Measurements from ENCODE around the gene ITPRID1.
"Not testable (repeated sequence)": the region's sequence is repeated elsewhere in the genome, so short reads cannot be mapped to it uniquely, and the experiment has no call there.

Gene ITPRID1

DNA sequence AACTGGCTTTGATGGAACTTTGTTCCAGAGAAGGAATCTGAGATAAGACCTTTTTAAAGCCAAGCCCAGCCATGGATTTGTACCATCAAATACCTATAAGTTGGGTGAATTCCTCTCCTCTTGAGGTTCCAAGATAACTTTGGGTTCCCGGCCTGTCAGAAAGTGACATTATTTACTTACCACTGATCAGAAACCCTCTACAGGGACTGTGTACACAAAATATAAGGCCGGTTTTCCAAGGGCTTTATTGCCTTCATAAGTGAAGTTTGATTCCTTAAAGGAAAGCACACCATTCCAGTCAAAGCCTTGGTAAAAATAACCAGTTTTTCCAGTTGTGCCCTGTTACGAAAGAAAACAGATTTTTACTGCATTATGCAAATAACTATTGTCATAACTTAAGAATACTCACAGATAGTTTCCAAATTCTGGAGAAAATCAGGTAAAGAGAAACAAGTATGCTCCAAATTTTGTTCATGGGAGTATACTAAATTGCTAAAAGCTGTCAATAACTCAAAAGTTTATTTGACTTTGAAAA, 26.8 kb downstream of the ITPRID1 start:
- H3K4me3 ChIP-seq; H3K27me3 ChIP-seq (ENCODE audit: low read depth); H3K9me3 ChIP-seq; H3K4me1 ChIP-seq; H3K36me3 ChIP-seq (replicated peaks); DNase-seq (ENCODE audit: low spot score in 2 of 2); in situ Hi-C loops (cut with MboI; ENCODE audit: low sequenced_read_pairs): not testable (repeated sequence)

DNA sequence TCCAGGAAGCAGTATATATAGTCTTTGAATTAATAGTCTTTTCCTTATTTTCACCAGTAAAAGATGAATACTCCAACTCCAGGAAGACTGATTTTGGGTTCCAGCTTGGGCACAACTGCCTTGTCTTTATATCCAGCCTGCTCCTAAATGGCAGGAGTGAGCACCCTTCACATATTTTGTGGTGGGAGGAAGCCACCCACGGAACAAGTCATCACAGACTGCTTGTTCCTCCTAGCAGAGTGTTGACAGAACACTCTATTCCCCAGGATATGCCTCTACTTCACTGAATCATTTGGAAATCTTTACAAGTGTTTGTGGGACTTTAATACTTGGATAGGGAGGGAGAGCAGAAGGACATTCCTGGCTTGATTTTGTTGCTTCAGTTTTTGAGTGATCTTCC, 31.7 kb downstream of the ITPRID1 start:
- no peaks in the 10 kb centered on the region for H3K27me3 ChIP-seq (ENCODE audit: low read depth)
- no peaks in the 10 kb centered on the region for H3K4me1 ChIP-seq
- DNase-seq (ENCODE audit: low spot score in 2 of 2): no peak
- in situ Hi-C loops (cut with MboI; ENCODE audit: low sequenced_read_pairs): no loop called here
- no peaks in the 10 kb centered on the region for H3K9me3 ChIP-seq
- no peak overlapping the region for H3K4me3 ChIP-seq
- no peaks in the 10 kb centered on the region for H3K36me3 ChIP-seq (replicated peaks)

DNA sequence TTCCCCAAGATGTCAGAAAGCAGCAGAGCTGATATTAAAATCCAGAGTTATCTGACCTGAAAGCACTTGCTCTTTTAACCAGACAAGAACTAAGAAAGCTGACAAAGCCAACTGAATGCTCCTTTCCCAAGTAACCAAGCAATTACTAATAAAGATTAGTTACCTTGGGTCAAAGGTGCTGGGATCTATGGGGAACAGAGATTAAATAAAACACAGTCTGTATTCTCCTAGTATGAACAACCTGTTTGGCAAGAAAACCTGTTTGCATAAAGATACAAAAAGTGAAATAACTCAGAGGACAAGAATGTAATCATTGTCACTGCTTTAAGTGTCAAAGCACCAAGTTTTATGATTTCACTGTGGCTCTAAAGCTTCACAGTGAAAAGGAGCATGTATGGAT, 35.7 kb downstream of the ITPRID1 start:
- no peaks in the 10 kb centered on the region for H3K36me3 ChIP-seq (replicated peaks)
- no peaks in the 10 kb centered on the region for H3K9me3 ChIP-seq
- H3K27me3 ChIP-seq (ENCODE audit: low read depth): no peaks in the 10 kb centered on the region
- no peaks in the 10 kb centered on the region for H3K4me1 ChIP-seq
- H3K4me3 ChIP-seq: no peak overlapping the region
- in situ Hi-C loops (cut with MboI; ENCODE audit: low sequenced_read_pairs): no loop called here
- DNase-seq (ENCODE audit: low spot score in 2 of 2): no peak

DNA sequence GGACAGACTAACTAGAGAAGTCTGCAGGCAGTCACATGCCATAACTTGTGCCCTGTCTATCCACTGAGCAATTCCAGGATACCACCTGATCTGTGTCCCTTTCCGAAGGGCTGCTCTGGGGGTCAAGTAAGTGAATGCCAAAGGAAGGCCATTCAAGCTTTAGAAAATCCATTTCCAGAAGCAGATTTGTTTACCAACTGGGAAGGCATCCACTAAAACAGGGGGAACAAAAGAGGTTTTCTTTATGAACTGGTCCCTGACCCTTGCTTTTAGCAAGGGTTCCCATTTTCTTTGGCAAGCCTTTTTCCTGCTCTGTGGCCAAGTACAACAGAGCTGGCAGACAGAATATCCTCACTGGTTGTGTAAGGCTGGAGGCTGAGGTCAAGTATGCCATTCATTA, 36.5 kb downstream of the ITPRID1 start:
- DNase-seq (ENCODE audit: low spot score in 2 of 2): no peak
- no peak overlapping the region for H3K4me3 ChIP-seq
- in situ Hi-C loops (cut with MboI; ENCODE audit: low sequenced_read_pairs): no loop called here
- no peaks in the 10 kb centered on the region for H3K27me3 ChIP-seq (ENCODE audit: low read depth)
- no peaks in the 10 kb centered on the region for H3K4me1 ChIP-seq
- no peaks in the 10 kb centered on the region for H3K36me3 ChIP-seq (replicated peaks)
- no peaks in the 10 kb centered on the region for H3K9me3 ChIP-seq

DNA sequence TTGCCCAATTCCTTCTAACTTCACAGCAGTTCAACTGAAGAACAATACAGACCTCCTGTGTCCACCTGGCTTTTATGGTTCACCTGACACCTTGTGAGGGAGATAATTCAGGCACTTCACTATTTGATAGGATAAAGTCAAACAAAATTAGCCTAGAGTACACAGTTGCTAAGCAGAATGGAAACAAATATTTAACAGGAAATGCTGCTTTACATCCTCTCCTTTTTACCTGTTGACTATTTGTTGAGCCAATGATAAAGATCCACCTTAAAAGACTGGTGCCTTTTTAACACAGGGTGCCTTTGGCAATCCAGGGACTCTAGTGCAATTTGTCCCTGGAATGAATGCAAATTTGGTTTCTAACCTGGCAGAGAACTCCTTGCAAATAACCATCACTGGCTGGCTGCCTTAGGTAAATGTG, 39.8 kb downstream of the ITPRID1 start:
- H3K9me3 ChIP-seq: no peaks in the 10 kb centered on the region
- in situ Hi-C loops (cut with MboI; ENCODE audit: low sequenced_read_pairs): no loop called here
- DNase-seq (ENCODE audit: low spot score in 2 of 2): no peak
- H3K4me3 ChIP-seq: no peak overlapping the region
- no peaks in the 10 kb centered on the region for H3K27me3 ChIP-seq (ENCODE audit: low read depth)
- H3K36me3 ChIP-seq (replicated peaks): no peaks in the 10 kb centered on the region
- no peaks in the 10 kb centered on the region for H3K4me1 ChIP-seq

DNA sequence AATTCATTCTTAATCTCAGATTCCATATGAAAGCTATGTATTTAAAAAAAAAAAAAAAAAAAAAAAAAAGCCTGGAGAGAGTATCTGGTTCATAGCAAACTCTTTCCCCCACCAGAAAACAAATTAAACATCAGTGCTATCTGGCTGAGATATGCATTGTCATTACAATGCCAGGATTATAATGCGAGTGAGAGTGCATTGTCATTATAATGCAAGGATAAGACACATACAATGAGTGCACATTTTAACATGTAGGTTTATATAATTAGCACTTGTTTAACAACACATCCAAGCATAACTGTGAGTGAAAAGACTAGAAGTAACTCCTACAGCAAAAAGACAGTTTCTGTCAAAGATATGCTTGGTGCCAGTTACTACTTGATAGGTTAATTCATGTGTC, 48.1 kb downstream of the ITPRID1 start:
- H3K36me3 ChIP-seq (replicated peaks): no peaks in the 10 kb centered on the region
- H3K4me1 ChIP-seq: peaks cover 19% of the 10 kb centered on the region
- in situ Hi-C loops (cut with MboI; ENCODE audit: low sequenced_read_pairs): no loop called here

DNA sequence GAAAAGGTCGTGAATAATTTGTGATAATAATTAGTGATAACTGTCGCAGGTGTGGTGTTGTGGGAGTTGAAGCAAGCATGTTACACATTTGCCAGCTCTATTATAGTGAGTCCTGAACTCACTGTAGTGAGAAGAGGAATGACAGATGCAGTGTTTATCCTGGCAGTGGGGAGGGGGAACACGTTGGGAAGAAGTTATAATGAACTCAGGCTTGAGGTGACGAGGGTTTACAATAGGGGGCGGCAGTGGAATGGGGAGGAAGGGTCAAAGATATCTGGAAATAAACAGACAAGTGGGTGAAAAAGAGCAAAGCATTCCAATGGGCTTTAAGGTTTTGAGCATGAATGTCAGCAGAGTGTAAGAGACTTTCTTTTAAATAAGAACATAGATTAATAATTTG, 49.6 kb downstream of the ITPRID1 start:
- in situ Hi-C loops (cut with MboI; ENCODE audit: low sequenced_read_pairs): no loop called here
- DNase-seq (ENCODE audit: low spot score in 2 of 2): no peak
- Histone ChIP-seq H3K4me3 (no peak overlapping the region), H3K4me1 (peaks cover 19% of the 10 kb centered on the region), H3K27me3 (ENCODE audit: low read depth) (no peaks in the 10 kb centered on the region), H3K9me3 (no peaks in the 10 kb centered on the region), H3K36me3 (replicated peaks) (no peaks in the 10 kb centered on the region)

More for the DNA sequence above, 48.1 kb downstream of the ITPRID1 start:
- peak; percentile 24 to 97 for DNase-seq (ENCODE audit: low spot score in 2 of 2)
- Histone ChIP-seq H3K27me3 (ENCODE audit: low read depth) (no peaks in the 10 kb centered on the region), H3K9me3 (no peaks in the 10 kb centered on the region), H3K4me3 (no peak overlapping the region)

DNA sequence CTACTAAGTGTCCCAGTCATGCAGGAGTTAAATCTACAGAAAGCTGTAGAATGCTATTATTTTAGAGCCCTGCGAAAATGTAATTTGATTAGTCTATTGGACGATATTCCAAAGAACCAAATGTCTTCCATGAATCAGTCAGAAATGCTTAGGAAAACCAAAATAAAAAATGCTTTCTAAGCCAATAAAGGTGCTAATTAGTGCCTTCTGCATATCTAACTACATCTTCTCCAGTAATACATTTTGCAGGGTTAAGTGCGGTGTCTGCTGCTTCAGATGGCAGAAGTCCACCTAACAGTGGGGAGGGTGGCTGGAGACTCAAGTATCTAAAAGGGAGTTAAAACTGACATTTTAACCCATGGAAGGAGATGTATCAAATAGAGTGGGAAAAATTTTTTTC, 50.1 kb downstream of the ITPRID1 start:
- H3K4me3 ChIP-seq: no peak overlapping the region
- in situ Hi-C loops (cut with MboI; ENCODE audit: low sequenced_read_pairs): no loop called here
- no peaks in the 10 kb centered on the region for H3K9me3 ChIP-seq
- H3K36me3 ChIP-seq (replicated peaks): no peaks in the 10 kb centered on the region
- H3K4me1 ChIP-seq: peaks cover 19% of the 10 kb centered on the region
- no peak for DNase-seq (ENCODE audit: low spot score in 2 of 2)
- no peaks in the 10 kb centered on the region for H3K27me3 ChIP-seq (ENCODE audit: low read depth)

DNA sequence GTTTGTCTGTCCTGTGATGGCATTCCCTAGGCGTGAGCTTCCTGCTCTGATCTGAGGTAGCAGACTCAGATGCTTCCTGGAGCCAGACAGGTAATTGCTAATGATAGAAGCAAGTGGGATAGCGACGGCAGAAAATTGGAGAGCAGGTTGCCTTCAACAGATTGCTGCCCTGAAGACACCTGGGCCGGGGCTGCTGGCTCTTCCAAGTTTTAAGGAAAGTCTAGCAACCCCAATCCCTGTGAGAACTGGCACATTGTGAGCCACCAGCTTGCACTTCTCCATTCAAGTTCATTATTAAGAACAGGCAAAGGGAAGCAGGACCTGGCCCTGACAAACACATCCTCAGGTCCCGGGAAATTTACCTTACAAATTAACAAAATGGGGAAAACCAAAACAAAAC, 50.8 kb downstream of the ITPRID1 start:
- peaks cover 19% of the 10 kb centered on the region for H3K4me1 ChIP-seq

DNA sequence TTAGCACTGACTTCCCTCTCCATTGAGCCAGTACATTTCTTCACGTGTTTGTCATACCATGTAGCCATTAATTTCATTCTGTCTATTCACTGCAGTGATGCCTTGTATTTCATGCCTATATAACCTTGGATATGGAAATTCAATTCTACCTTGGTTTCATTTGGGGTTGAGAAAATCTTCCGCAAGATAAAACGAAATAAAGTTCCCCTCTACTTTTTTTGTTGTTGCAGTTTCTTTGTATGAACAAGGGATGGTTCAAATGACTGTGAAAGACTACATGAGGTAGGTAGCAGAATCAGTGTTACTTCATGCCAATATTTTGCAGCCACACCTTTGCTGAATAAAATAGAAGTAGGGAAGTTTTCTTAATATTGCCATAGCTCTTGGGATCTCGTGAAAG, 55.6 kb downstream of the ITPRID1 start:
- Histone ChIP-seq H3K4me1 (no peaks in the 10 kb centered on the region), H3K4me3 (no peak overlapping the region), H3K27me3 (ENCODE audit: low read depth) (no peaks in the 10 kb centered on the region), H3K9me3 (no peaks in the 10 kb centered on the region), H3K36me3 (replicated peaks) (no peaks in the 10 kb centered on the region)
- in situ Hi-C loops (cut with MboI; ENCODE audit: low sequenced_read_pairs): no loop called here
- no peak for DNase-seq (ENCODE audit: low spot score in 2 of 2)

More for the DNA sequence above, 50.8 kb downstream of the ITPRID1 start:
- Histone ChIP-seq H3K36me3 (replicated peaks) (no peaks in the 10 kb centered on the region), H3K9me3 (no peaks in the 10 kb centered on the region), H3K27me3 (ENCODE audit: low read depth) (no peaks in the 10 kb centered on the region), H3K4me3 (no peak overlapping the region)
- in situ Hi-C loops (cut with MboI; ENCODE audit: low sequenced_read_pairs): no loop called here
- DNase-seq (ENCODE audit: low spot score in 2 of 2): no peak

DNA sequence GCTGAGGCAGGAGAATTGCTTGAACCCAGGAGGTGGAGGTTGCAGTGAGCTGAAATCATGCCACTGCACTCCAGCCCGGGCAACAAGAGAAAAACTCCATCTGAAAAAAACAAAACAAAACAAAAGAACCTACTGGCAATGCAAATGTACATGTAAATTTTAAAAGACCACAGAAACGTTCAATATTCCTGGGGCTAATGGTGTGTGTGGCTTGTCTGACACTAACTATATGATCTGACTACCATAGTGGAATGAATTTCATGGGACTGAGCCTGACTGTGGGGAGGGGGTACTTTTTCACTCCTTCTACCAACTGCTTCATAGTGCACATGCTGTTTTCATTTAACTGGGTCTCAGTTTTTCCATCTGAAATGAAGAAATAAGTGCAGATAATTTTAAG, 69.6 kb downstream of the ITPRID1 start:
- Histone ChIP-seq H3K4me1 (no peaks in the 10 kb centered on the region), H3K36me3 (replicated peaks) (no peaks in the 10 kb centered on the region), H3K4me3 (no peak overlapping the region), H3K9me3 (no peaks in the 10 kb centered on the region), H3K27me3 (ENCODE audit: low read depth) (no peaks in the 10 kb centered on the region)
- no peak for DNase-seq (ENCODE audit: low spot score in 2 of 2)
- in situ Hi-C loops (cut with MboI; ENCODE audit: low sequenced_read_pairs): no loop called here

DNA sequence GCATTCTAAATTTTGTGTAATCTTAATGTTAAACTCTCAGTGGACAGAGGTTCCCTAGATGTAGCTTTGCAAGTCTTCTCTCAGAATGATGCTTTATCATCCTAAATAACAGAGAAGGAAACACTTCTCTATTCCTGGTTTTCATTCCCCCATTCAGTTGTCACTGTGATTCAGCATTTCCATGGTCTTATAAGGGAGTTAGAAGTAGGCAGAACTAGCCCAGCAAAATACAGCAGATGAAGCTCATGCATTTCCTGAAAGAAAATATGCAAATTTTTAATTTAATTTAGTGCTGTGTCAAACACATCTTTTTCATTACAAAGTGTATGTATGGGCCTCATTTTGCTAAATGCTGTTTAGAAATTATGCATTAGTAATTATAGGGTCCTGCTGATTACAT, 70.1 kb downstream of the ITPRID1 start:
- H3K4me3 ChIP-seq: no peak overlapping the region
- H3K4me1 ChIP-seq: no peaks in the 10 kb centered on the region
- H3K27me3 ChIP-seq (ENCODE audit: low read depth): no peaks in the 10 kb centered on the region
- DNase-seq (ENCODE audit: low spot score in 2 of 2): no peak
- in situ Hi-C loops (cut with MboI; ENCODE audit: low sequenced_read_pairs): no loop called here
- H3K9me3 ChIP-seq: no peaks in the 10 kb centered on the region
- H3K36me3 ChIP-seq (replicated peaks): no peaks in the 10 kb centered on the region

DNA sequence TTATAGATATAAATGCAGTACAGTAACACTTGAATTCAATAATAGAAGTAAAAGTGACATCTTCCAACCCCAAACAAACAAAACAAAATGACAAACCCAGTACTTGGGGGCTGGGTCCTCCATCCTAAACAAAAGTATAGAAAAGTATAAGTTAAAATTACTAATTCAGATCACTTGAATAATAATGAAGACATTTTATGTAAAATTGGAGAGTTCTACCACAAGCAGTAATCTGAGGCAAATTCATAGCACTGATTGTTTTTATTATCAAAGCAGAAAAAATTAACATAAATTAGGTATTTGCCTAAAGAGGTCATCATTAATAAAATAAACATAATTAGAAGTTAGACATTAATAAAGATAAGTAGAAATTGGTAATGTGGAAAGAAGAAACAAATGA, 81.5 kb downstream of the ITPRID1 start:
- in situ Hi-C loops (cut with MboI; ENCODE audit: low sequenced_read_pairs): no loop called here
- no peaks in the 10 kb centered on the region for H3K27me3 ChIP-seq (ENCODE audit: low read depth)

DNA sequence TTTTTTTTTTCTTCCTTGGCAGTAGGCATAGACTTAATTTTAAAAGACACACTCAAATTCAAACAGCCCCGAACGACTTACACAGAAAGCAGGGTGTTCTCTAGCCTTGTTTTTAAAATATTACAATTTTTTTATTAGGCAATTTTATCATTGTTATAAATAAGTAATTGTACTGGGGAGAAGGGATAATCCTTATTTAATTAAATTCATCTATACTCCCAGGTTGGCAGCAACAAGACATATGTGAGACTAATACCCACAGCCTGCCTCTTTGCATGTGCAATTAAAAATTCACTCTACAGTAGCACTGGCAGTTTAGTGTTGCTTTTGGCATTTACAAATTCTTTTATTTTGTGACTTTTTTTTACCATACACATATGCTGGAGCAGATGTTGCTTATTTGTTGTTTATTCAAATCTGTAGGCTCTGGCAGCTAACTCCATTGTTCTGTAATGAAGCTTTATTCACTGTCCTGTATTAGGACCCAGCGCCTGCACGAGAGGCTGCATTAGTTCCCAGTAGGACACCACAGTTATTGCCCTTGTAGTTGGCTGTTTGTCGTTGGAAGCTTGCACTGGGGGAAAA, 88.2 kb downstream of the ITPRID1 start:
- H3K9me3 ChIP-seq: no peaks in the 10 kb centered on the region
- no peak for DNase-seq (ENCODE audit: low spot score in 2 of 2)

More for the DNA sequence above, 81.5 kb downstream of the ITPRID1 start:
- Histone ChIP-seq H3K36me3 (replicated peaks) (no peaks in the 10 kb centered on the region), H3K4me1 (no peaks in the 10 kb centered on the region), H3K4me3 (no peak overlapping the region), H3K9me3 (no peaks in the 10 kb centered on the region)
- DNase-seq (ENCODE audit: low spot score in 2 of 2): no peak

DNA sequence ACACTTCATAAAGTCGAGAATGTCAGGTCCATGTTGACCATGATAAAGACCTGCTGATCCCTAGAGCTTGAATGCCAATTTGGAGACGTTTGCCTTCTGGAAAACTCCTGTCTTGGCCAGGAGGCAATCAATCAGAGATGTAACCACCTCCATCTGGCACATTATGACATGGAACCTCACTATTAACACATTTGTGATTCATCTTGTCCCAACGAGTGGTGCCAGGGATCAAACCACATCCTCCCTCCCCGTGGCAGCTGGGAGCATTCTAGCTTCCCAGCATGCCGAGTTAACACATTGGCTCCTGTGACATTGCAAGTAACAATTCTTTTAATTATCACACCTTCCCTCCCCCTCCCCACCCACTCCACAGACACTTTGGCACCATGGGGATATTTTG, 89.2 kb downstream of the ITPRID1 start:
- Histone ChIP-seq H3K4me1 (no peaks in the 10 kb centered on the region), H3K27me3 (ENCODE audit: low read depth) (0 out of 2 replicates have a peak, but pooled peaks cover 4% of the 10 kb centered on the region), H3K36me3 (replicated peaks) (no peaks in the 10 kb centered on the region), H3K4me3 (no peak overlapping the region), H3K9me3 (no peaks in the 10 kb centered on the region)
- no peak for DNase-seq (ENCODE audit: low spot score in 2 of 2)
- in situ Hi-C loops (cut with MboI; ENCODE audit: low sequenced_read_pairs): no loop called here

More for the DNA sequence above, 88.2 kb downstream of the ITPRID1 start:
- in situ Hi-C loops (cut with MboI; ENCODE audit: low sequenced_read_pairs): no loop called here
- H3K4me1 ChIP-seq: no peaks in the 10 kb centered on the region
- 0 out of 2 replicates have a peak, but pooled peaks cover 2% of the 10 kb centered on the region for H3K27me3 ChIP-seq (ENCODE audit: low read depth)
- no peak overlapping the region for H3K4me3 ChIP-seq
- H3K36me3 ChIP-seq (replicated peaks): no peaks in the 10 kb centered on the region
